ENCODE measurements around the gene SLC4A1.

SLC4A1 gene

GRCh38 chr17:44255915-44256314 lies 12.0 kb downstream of the SLC4A1 start:
- TF ChIP-seq, protein P1, sequence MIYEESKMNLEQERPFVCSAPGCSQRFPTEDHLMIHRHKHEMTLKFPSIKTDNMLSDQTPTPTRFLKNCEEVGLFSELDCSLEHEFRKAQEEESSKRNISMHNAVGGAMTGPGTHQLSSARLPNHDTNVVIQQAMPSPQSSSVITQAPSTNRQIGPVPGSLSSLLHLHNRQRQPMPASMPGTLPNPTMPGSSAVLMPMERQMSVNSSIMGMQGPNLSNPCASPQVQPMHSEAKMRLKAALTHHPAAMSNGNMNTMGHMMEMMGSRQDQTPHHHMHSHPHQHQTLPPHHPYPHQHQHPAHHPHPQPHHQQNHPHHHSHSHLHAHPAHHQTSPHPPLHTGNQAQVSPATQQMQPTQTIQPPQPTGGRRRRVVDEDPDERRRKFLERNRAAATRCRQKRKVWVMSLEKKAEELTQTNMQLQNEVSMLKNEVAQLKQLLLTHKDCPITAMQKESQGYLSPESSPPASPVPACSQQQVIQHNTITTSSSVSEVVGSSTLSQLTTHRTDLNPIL (CRISPR knock-in tag; IDR thresholded peaks at IDR 0.05; ENCODE audit: low read depth) = no peak
- TF ChIP-seq TCF4 (CRISPR knock-in tag; IDR thresholded peaks at IDR 0.05; ENCODE audit: borderline replicate concordance) (no peak), CSDC2 (CRISPR knock-in tag; IDR thresholded peaks at IDR 0.05) (no peak), OSR1 (CRISPR knock-in tag; IDR thresholded peaks at IDR 0.05) (no peak), PPARA (CRISPR knock-in tag; IDR thresholded peaks at IDR 0.05; ENCODE audit: borderline replicate concordance) (no peak), ZNF8 (CRISPR knock-in tag; IDR thresholded peaks at IDR 0.05) (no peak), SNAI2 (CRISPR knock-in tag; IDR thresholded peaks at IDR 0.05) (no peak), ZFP3 (CRISPR knock-in tag; IDR thresholded peaks at IDR 0.05) (no peak)
- TF ChIP-seq, protein P2, sequence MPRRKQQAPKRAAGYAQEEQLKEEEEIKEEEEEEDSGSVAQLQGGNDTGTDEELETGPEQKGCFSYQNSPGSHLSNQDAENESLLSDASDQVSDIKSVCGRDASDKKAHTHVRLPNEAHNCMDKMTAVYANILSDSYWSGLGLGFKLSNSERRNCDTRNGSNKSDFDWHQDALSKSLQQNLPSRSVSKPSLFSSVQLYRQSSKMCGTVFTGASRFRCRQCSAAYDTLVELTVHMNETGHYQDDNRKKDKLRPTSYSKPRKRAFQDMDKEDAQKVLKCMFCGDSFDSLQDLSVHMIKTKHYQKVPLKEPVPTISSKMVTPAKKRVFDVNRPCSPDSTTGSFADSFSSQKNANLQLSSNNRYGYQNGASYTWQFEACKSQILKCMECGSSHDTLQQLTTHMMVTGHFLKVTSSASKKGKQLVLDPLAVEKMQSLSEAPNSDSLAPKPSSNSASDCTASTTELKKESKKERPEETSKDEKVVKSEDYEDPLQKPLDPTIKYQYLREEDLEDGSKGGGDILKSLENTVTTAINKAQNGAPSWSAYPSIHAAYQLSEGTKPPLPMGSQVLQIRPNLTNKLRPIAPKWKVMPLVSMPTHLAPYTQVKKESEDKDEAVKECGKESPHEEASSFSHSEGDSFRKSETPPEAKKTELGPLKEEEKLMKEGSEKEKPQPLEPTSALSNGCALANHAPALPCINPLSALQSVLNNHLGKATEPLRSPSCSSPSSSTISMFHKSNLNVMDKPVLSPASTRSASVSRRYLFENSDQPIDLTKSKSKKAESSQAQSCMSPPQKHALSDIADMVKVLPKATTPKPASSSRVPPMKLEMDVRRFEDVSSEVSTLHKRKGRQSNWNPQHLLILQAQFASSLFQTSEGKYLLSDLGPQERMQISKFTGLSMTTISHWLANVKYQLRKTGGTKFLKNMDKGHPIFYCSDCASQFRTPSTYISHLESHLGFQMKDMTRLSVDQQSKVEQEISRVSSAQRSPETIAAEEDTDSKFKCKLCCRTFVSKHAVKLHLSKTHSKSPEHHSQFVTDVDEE (CRISPR knock-in tag; IDR thresholded peaks at IDR 0.05) = no peak
- ATAC-seq = no peak

DNA sequence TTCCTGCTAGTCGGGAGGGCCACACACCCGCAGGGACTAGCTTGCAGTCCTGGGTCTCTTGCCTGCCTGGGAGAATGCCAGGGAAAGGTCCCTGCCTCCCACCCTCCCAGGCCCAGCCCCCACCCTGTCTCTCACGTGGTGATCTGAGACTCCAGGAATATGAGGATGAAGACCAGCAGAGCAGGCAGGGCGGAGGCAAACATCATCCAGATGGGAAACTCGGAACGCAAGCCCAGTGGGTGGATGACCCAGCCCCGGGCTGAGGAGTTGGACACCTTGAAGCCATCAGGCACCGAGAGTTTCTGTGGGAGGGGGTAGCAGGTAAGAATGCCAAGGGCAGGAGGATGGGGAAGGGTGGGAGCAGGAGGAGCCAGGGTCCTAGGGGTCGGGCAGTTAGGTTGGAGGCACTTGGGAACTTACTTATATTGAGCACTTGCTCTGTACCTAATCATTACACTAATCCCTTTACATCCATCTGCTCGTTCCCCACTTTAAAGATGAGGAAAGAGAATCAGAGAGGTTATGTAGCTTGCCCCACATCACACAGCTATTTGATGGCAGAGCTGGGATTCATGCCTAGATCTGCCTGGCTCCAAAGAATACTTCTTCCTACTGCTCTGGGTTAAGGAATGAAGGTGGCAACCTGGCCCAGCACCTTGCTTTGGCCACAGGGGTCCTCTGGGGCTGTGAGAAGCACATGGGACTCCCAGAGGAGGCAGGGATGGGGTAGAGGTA lies 13.4 kb downstream of the SLC4A1 start:
- no peak for ATAC-seq
- TF ChIP-seq ZNF70 (CRISPR knock-in tag; IDR thresholded peaks at IDR 0.05) (no peak), PATZ1 (CRISPR knock-in tag; IDR thresholded peaks at IDR 0.05; ENCODE audit: borderline replicate concordance) (no peak), ZNF8 (CRISPR knock-in tag; IDR thresholded peaks at IDR 0.05) (no peak), ISL1 (CRISPR knock-in tag; IDR thresholded peaks at IDR 0.05) (no peak), CSDC2 (CRISPR knock-in tag; IDR thresholded peaks at IDR 0.05) (no peak), ZFP3 (CRISPR knock-in tag; IDR thresholded peaks at IDR 0.05) (no peak), GLIS3 (CRISPR knock-in tag; IDR thresholded peaks at IDR 0.05) (no peak), ESRRG (CRISPR knock-in tag; IDR thresholded peaks at IDR 0.05) (no peak), TCF4 (CRISPR knock-in tag; IDR thresholded peaks at IDR 0.05; ENCODE audit: borderline replicate concordance) (no peak), TOX (CRISPR knock-in tag; IDR thresholded peaks at IDR 0.05; ENCODE audit: borderline replicate concordance) (no peak), ZNF565 (CRISPR knock-in tag; conservative IDR thresholded peaks at IDR 0.05; ENCODE audit: low read depth) (no peak), ZFP30 (CRISPR knock-in tag; IDR thresholded peaks at IDR 0.05) (no peak)
- TF ChIP-seq, protein P1 (CRISPR knock-in tag; IDR thresholded peaks at IDR 0.05; ENCODE audit: low read depth) = no peak
- TF ChIP-seq, protein P3, sequence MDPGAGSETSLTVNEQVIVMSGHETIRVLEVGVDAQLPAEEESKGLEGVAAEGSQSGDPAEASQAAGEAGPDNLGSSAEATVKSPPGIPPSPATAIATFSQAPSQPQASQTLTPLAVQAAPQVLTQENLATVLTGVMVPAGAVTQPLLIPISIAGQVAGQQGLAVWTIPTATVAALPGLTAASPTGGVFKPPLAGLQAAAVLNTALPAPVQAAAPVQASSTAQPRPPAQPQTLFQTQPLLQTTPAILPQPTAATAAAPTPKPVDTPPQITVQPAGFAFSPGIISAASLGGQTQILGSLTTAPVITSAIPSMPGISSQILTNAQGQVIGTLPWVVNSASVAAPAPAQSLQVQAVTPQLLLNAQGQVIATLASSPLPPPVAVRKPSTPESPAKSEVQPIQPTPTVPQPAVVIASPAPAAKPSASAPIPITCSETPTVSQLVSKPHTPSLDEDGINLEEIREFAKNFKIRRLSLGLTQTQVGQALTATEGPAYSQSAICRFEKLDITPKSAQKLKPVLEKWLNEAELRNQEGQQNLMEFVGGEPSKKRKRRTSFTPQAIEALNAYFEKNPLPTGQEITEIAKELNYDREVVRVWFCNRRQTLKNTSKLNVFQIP (CRISPR knock-in tag; IDR thresholded peaks at IDR 0.05; ENCODE audit: borderline replicate concordance, low read depth) = no peak

- TF ChIP-seq ZNF565 (CRISPR knock-in tag; conservative IDR thresholded peaks at IDR 0.05; ENCODE audit: low read depth) (no peak), GLIS3 (CRISPR knock-in tag; IDR thresholded peaks at IDR 0.05) (no peak), CSDC2 (CRISPR knock-in tag; IDR thresholded peaks at IDR 0.05) (no peak), CSRNP3 (CRISPR knock-in tag; IDR thresholded peaks at IDR 0.05) (no peak)
- ATAC-seq = no peak
Measured at GRCh38 chr17:44253006-44253405, 14.9 kb downstream of the SLC4A1 start.

Measured in SK-N-SH treated with all-trans-retinoic acid at 6 μM for 48 hours (cell line).